Measurements from ENCODE around the gene OSBPL5.
"Not testable (repeated sequence)": the region's sequence is repeated elsewhere in the genome, so short reads cannot be mapped to it uniquely, and the experiment has no call there.

OSBPL5 gene

DNA sequence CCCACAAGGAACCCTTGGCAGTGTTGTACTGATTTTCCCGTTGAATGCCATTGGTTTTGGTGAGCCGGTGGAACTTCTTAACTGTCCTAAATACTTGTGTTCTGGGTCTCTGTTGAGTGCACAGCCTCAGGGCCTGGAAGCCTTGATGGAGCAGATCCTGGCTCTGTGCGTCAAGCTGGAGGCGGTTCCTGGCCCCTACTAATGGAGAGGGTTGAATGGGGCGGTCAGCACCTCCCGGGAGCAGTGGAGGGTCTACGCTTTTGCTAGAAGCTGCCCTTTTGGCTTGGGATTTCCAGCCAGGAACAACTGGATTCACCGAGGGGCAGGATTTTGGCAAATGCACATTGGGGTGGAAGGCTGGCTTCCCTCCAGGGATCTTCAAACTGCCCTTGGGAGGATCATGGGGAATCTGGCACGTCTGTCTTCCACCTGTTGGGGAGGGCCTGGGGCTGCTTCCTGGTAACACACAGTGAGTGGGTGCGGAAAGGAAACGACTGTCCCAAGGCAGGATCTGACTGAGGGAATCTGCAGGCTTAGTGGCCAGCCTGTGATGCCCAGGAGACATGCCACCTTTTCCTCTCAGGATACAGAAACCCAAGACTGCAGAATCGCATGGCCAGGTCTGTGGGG lies 6.9 kb upstream of the OSBPL5 start:
- Histone ChIP-seq H3K9ac (ENCODE audit: low read depth, low read length) (no peak overlapping the region), H3K4me1 (ENCODE audit: control insufficient read depth, insufficient read depth, low read length) (no peaks in the 10 kb centered on the region), H3K36me3 (ENCODE audit: control insufficient read depth, insufficient read depth, low read length) (no peaks in the 10 kb centered on the region), H3K9me3 (ENCODE audit: control insufficient read depth, insufficient read depth, low read length) (no peaks in the 10 kb centered on the region), H3K4me3 (ENCODE audit: low read depth, low read length) (no peak overlapping the region), H3K27me3 (ENCODE audit: control insufficient read depth, insufficient read depth, low read length) (peaks cover 6% of the 10 kb centered on the region)

DNA sequence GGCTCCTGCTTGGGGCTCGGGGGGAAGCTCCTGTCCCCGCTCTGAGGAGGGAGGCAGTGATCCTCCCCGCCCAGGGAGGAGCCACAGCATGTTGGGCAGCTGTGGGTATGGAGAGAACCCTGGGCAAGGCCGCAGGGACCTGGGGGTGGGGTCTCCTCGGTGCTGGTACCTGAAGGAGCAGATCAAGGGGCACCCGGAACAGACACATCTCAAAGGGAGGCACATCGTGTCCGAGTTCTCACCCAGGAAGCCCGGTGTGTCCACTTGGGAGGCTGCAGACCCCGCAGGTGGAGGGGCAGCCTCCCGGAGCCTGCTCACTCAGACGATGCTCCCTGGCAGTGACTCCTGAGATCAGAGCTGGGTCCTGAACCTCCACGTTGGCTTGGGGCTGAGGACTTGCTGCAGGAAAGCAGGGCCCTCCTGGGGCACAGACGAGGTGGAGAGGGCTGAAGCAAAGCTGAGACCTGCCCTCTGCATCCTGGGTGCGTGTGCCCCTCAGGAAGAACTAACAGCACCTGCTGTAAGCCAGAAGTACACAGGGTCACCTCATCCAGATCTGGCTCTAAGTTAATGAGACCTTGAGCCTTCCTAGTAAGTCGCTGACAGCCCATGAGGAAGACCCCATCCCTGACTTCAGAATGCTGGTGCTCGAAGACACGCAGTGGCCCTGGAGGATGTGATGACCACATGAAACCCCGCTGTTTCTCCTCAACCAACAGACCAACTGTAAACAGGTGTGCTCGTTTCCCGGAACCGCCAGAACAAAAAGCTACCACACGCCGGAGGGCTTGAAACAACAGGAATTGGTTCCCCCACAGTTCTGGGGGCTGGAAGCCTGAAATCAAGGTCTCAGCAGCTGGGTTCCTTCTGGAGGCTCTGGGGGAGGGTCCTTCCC lies 5.9 kb upstream of the OSBPL5 start:
- Histone ChIP-seq H3K36me3 (ENCODE audit: control insufficient read depth, insufficient read depth, low read length) (no peaks in the 10 kb centered on the region), H3K4me1 (ENCODE audit: control insufficient read depth, insufficient read depth, low read length) (no peaks in the 10 kb centered on the region), H3K9ac (ENCODE audit: low read depth, low read length) (no peak overlapping the region), H3K27me3 (ENCODE audit: control insufficient read depth, insufficient read depth, low read length) (peaks cover 6% of the 10 kb centered on the region), H3K4me3 (ENCODE audit: low read depth, low read length) (no peak overlapping the region), H3K9me3 (ENCODE audit: control insufficient read depth, insufficient read depth, low read length) (no peaks in the 10 kb centered on the region)

DNA sequence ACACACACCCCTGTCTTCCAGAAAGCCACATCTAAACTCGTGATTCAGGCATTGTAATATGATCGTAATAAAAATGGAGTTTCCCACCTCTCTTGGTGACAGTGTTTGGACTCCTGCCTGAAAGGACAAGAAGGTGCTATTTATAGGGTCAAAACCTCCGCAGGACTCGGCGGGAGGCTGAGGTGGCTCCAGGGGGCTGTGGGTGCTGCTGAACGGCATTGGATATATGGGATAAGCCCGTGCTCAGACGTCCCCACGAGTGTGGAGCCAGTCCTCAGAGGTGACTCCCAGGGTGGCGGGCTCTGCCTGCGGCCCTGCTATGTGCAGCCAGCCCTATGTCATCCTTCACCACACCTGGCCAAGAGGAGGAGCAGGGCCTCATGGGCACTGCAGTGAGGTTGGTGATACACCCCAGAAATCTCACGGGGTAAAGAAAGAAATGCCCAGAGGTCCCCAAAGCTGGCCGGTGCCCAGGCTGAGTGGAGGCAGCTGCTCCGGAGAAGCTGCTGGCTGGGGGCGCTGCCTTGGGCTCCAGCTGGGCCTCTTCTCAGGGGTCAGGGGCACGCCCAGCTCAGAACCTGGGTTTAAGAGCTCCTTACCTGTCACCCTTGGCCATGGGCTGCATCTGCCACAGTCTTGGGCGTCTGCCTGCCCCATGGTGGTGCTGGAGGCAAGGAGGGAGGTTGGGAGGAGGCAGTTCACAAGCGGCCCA lies 5.1 kb upstream of the OSBPL5 start:
- Histone ChIP-seq H3K4me3 (ENCODE audit: low read depth, low read length) (no peak overlapping the region), H3K9me3 (ENCODE audit: control insufficient read depth, insufficient read depth, low read length) (no peaks in the 10 kb centered on the region), H3K27me3 (ENCODE audit: control insufficient read depth, insufficient read depth, low read length) (peaks cover 11% of the 10 kb centered on the region), H3K4me1 (ENCODE audit: control insufficient read depth, insufficient read depth, low read length) (no peaks in the 10 kb centered on the region), H3K9ac (ENCODE audit: low read depth, low read length) (no peak overlapping the region), H3K36me3 (ENCODE audit: control insufficient read depth, insufficient read depth, low read length) (no peaks in the 10 kb centered on the region)

DNA sequence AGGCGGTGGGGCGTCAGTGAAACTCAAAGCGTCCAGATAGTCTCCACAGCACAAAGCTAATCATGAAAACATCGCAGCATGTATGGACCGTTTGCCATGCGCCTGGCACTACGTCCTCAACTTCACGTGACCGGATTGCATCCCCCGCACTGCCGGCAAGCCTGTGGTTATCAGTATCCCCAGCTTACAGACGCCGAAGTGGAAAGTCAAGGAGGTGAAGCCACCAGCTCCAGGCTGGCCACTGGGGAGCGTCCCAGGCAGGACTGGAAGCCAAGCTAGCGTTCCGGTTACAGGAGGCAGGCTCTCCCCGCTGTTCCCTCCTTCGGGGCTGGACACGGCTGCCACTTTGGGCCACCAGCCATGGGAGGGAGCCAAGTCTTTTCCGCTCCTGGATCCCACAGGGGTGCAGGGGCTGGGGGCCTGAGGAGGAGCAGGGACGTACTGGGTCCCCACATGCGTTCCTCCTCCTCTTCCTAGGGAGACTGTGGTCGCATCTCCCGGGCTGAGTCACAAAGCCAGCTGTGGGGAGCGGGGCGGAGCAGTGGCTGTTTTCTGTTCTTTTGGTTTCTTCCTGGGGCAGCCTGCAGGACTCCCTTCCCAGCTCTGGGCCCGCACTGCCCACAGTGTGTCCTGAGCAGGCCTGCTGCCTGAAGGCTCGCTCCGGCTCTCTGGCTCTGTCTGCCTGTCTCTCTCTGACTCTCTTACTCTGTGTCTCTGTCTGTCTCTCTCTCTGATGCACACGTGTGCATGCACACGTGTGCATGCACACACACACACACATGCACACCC lies 4.3 kb upstream of the OSBPL5 start:
- peak overlapping the region; percentile 13 for H3K4me3 ChIP-seq (ENCODE audit: low read depth, low read length)
- peaks cover 11% of the 10 kb centered on the region for H3K27me3 ChIP-seq (ENCODE audit: control insufficient read depth, insufficient read depth, low read length)
- H3K36me3 ChIP-seq (ENCODE audit: control insufficient read depth, insufficient read depth, low read length) = no peaks in the 10 kb centered on the region
- no peak overlapping the region for H3K9ac ChIP-seq (ENCODE audit: low read depth, low read length)
- no peaks in the 10 kb centered on the region for H3K9me3 ChIP-seq (ENCODE audit: control insufficient read depth, insufficient read depth, low read length)
- no peaks in the 10 kb centered on the region for H3K4me1 ChIP-seq (ENCODE audit: control insufficient read depth, insufficient read depth, low read length)

DNA sequence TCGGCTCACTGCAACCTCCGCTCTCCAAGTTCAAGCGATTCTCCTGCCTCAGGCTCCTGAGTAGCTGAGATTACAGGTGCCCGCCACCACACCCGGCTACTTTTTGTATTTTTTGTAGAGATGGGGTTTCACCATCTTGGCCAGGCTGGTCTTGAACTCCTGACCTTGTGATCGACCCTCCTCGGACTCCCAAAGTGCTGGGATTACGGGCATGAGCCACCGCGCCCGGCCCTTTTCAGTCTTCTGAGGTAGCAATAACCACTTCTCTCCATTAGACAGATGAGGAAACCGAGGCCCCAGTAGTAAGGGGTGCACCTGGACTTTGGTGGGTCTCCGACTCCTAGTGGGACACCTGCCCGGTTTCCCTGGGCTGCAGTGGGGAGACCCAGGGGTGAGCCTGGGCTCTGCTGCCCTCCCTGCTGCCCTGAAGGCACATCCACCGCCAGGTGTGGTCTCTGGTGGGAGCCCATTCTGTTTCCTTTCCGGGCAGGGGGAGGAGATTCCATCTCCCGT lies 3.7 kb upstream of the OSBPL5 start:
- H3K4me3 ChIP-seq (ENCODE audit: low read depth, low read length) = peak overlapping the region; percentile 13
- H3K4me1 ChIP-seq (ENCODE audit: control insufficient read depth, insufficient read depth, low read length); H3K9me3 ChIP-seq (ENCODE audit: control insufficient read depth, insufficient read depth, low read length); H3K36me3 ChIP-seq (ENCODE audit: control insufficient read depth, insufficient read depth, low read length); H3K9ac ChIP-seq (ENCODE audit: low read depth, low read length): not testable (repeated sequence)
- H3K27me3 ChIP-seq (ENCODE audit: control insufficient read depth, insufficient read depth, low read length) = peaks cover 15% of the 10 kb centered on the region

DNA sequence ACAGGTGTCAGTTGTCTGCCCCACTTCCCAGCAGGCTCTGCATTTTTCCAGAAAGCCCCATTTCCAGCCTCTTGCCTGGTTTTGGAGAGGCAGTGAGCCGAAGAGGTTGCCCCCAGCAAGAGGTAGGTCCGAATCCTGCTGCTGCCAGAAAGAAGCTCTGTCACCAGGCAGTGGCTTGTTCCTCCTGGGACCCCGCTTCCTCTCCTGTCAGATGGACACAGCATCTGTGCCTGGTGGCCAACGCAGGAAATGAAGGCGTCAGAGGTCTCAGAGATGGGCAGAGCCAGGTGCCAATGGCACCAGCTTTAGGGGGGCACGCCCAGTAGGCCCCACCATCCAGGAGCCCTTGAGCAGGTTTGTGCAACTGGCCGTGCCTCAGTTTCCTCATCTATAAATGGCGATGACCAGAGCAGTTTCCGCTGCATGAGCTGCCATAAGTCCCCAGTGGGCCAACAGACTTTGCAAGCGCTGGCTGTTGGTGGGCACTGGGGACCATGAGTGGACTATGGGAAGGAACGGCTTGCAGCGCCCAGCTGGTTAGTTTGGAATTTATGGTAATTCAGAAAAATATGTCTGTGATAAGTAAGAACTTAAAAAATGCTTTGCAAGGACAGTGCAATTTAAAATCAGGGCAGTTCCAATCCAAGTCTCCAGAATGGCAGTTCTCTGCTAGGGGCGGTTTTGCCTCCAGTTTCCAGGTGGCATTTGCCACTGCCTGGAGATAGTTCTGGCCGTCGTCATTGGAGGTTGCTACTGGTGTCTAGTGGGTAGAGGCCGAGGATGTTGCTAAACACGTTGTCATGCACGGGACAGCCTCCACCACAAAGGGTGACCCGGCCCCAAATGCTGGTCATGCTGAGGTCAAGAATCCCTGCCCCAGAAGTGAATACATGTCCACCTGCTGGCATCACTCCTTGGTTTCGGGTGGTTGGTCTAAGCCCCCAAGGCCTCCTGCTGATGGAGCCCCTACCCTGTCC lies 2.3 kb upstream of the OSBPL5 start:
- H3K27me3 ChIP-seq (ENCODE audit: control insufficient read depth, insufficient read depth, low read length) = peaks cover 17% of the 10 kb centered on the region
- H3K9ac ChIP-seq (ENCODE audit: low read depth, low read length) = no peak overlapping the region
- no peaks in the 10 kb centered on the region for H3K4me1 ChIP-seq (ENCODE audit: control insufficient read depth, insufficient read depth, low read length)

DNA sequence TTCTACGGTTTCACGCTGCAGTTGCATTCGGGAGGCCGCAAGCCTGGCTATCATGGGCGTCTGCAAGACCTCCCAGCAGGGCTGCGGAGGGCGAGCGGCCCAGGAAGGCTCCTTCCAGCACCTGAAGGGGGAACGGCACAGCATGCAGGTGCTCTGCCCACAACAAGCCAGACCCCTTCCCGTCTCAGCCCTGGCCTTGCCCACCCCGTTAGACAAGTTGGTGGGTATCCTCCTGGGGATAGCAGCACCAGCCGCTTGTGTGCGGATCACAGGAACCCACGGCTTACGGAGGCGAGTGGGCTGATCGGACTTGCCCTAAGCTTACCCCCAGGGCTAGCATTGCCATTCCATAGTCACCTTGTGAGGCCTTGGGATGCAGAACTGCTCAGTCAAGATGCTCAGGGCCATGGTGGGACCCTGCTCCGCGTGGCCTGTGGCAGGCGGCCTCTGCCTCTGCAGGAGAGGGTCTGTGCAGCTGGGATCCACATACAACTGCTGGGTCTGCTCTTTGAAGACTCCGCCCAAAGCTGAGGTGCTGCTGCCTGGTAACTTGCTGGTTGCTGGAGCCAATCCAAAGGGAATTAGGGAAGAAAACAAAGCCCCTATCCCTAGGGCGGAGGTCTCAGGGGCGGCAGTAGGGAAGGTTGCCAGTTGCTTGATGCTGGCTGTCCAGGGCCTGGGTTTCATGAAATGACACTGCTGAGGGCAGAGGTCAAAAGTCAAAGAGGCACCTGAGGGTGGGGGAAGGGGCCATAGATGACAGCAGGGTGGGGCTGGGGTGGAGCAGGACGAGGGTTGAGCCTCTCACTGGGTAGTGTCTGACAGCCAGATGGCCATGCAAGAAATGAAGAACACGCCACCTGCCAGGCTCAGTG lies 1.4 kb upstream of the OSBPL5 start:
- Histone ChIP-seq H3K4me1 (ENCODE audit: control insufficient read depth, insufficient read depth, low read length) (no peaks in the 10 kb centered on the region), H3K4me3 (ENCODE audit: low read depth, low read length) (no peak overlapping the region), H3K27me3 (ENCODE audit: control insufficient read depth, insufficient read depth, low read length) (peaks cover 17% of the 10 kb centered on the region), H3K9me3 (ENCODE audit: control insufficient read depth, insufficient read depth, low read length) (no peaks in the 10 kb centered on the region), H3K36me3 (ENCODE audit: control insufficient read depth, insufficient read depth, low read length) (no peaks in the 10 kb centered on the region), H3K9ac (ENCODE audit: low read depth, low read length) (no peak overlapping the region)

More for the DNA sequence above, 2.3 kb upstream of the OSBPL5 start:
- Histone ChIP-seq H3K36me3 (ENCODE audit: control insufficient read depth, insufficient read depth, low read length) (no peaks in the 10 kb centered on the region), H3K4me3 (ENCODE audit: low read depth, low read length) (no peak overlapping the region), H3K9me3 (ENCODE audit: control insufficient read depth, insufficient read depth, low read length) (no peaks in the 10 kb centered on the region)

DNA sequence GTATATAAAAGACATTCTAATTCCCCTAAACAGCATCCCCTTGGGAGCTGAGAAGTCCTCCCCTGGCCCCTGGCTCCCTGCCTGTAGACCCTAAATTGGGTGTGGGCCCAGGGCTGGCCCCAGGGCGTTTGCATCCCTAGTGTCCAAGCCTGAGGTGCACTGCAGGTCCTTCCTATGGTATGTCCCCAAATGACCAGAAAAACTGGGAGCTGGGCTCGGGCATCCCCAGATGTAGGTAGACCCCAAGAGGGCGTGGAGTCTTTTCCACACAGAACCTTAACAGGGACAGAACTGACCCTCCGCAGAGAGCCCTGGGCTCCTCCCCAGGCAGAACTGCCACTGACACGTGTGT lies 782 bp upstream of the OSBPL5 start:
- H3K27me3 ChIP-seq (ENCODE audit: control insufficient read depth, insufficient read depth, low read length) = peaks cover 15% of the 10 kb centered on the region
- H3K9me3 ChIP-seq (ENCODE audit: control insufficient read depth, insufficient read depth, low read length) = no peaks in the 10 kb centered on the region
- H3K36me3 ChIP-seq (ENCODE audit: control insufficient read depth, insufficient read depth, low read length) = no peaks in the 10 kb centered on the region
- peaks cover 4% of the 10 kb centered on the region for H3K4me1 ChIP-seq (ENCODE audit: control insufficient read depth, insufficient read depth, low read length)
- peak overlapping the region; percentile 39 for H3K4me3 ChIP-seq (ENCODE audit: low read depth, low read length)
- H3K9ac ChIP-seq (ENCODE audit: low read depth, low read length) = no peak overlapping the region

DNA sequence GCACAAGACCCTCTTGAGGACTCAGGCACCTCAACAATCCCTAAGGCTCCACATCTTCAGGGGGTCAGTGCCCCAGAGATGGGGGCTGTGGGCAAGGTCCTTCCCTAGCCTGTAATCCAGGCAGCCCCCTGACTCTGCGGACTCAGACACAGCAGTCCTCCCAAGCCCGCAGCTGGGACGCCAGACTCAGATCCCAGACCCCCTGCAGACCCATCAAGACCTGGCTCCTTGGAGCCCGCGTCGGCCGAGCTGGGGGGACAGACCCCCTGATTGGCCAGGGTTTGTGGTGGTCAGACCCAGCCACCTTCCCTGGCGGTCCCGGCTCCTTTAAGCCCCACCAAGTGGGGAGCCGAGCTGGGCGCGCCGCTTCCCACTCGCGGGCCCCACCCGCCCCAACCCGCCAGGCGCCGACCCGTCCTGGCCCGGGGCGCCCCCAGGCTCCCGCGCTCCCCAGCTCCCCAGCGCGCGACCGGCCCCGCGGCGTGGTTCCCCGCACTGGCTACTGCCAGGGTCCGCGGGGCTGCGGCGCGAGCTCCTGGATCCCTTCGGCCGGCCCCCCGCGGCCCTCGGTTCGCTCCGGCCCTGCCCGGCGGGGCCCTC lies 458 bp downstream of the OSBPL5 start:
- Histone ChIP-seq H3K27me3 (ENCODE audit: control insufficient read depth, insufficient read depth, low read length) (peaks cover 15% of the 10 kb centered on the region), H3K9ac (ENCODE audit: low read depth, low read length) (no peak overlapping the region), H3K4me3 (ENCODE audit: low read depth, low read length) (peak overlapping the region; percentile 73), H3K9me3 (ENCODE audit: control insufficient read depth, insufficient read depth, low read length) (no peaks in the 10 kb centered on the region), H3K4me1 (ENCODE audit: control insufficient read depth, insufficient read depth, low read length) (peaks cover 5% of the 10 kb centered on the region), H3K36me3 (ENCODE audit: control insufficient read depth, insufficient read depth, low read length) (no peaks in the 10 kb centered on the region)

Data from iPS-15b (cell line).